ENCODE measurements around the gene EIF6. TPM values are rescaled to one million over a fixed set of nuclear protein-coding genes. Genes with fewer than 3 reads are reported as not detected.
A peak's percentile ranks its signal among the peaks of the same experiment; 100 is the strongest.

The EIF6 gene
- total RNA-seq, 4 donors from 2014 or later, result 111 to 229 (median 174) TPM

GRCh38 chr20:35320396-35321126 is 36.0 kb upstream of the EIF6 start:
- Histone ChIP-seq H3K4me1 (peaks cover 16% of the 10 kb centered on the region), H3K4me3 (no peak overlapping the region), H3K36me3 (no peaks in the 10 kb centered on the region), H3K27me3 (no peaks in the 10 kb centered on the region), H3K9me3 (no peaks in the 10 kb centered on the region), H3K27ac (no peak overlapping the region)
- TF ChIP-seq CTCF (IDR thresholded peaks at IDR 0.05), result no peak
- 97% methylated on average over 3 of the region's 3 CpGs for WGBS
- DNase-seq (ENCODE audit: low spot score in 2 of 2), result no peak

- Histone ChIP-seq H3K27ac (no peak overlapping the region), H3K27me3 (no peaks in the 10 kb centered on the region), H3K4me1 (peaks cover 16% of the 10 kb centered on the region), H3K36me3 (no peaks in the 10 kb centered on the region), H3K4me3 (no peak overlapping the region), H3K9me3 (no peaks in the 10 kb centered on the region)
- DNase-seq (ENCODE audit: low spot score in 2 of 2), result no peak
- no peak for TF ChIP-seq POLR2A (IDR thresholded peaks at IDR 0.05)
- TF ChIP-seq POLR2AphosphoS5 (IDR thresholded peaks at IDR 0.05), result no peak
These were observed 35.3 kb upstream of the EIF6 start for GRCh38 chr20:35319871-35320197.

GRCh38 chr20:35319192-35319870 is 34.8 kb upstream of the EIF6 start:
- WGBS, result 55% methylated on average over 5 of the region's 5 CpGs
- no peaks in the 10 kb centered on the region for H3K27me3 ChIP-seq
- H3K4me3 ChIP-seq, result no peak overlapping the region
- H3K36me3 ChIP-seq, result no peaks in the 10 kb centered on the region
- TF ChIP-seq POLR2A (IDR thresholded peaks at IDR 0.05) (no peak), POLR2AphosphoS5 (IDR thresholded peaks at IDR 0.05) (no peak), EP300 (IDR thresholded peaks at IDR 0.05) (no peak), CTCF (IDR thresholded peaks at IDR 0.05) (no peak)
- H3K9me3 ChIP-seq, result no peaks in the 10 kb centered on the region
- no peak for DNase-seq (ENCODE audit: low spot score in 2 of 2)
- peak overlapping the region; percentile 55 for H3K27ac ChIP-seq
- peaks cover 16% of the 10 kb centered on the region for H3K4me1 ChIP-seq

- Histone ChIP-seq H3K36me3 (no peaks in the 10 kb centered on the region), H3K9me3 (no peaks in the 10 kb centered on the region), H3K27me3 (no peaks in the 10 kb centered on the region), H3K4me1 (peaks cover 16% of the 10 kb centered on the region), H3K4me3 (no peak overlapping the region), H3K27ac (peak overlapping the region; percentile 55)
- 48% methylated on average over 6 of the region's 6 CpGs for WGBS
- DNase-seq (ENCODE audit: low spot score in 2 of 2), result no peak
- no peak for TF ChIP-seq POLR2AphosphoS5 (IDR thresholded peaks at IDR 0.05)
- no peak for TF ChIP-seq CTCF (IDR thresholded peaks at IDR 0.05)
- no peak for TF ChIP-seq EP300 (IDR thresholded peaks at IDR 0.05)
- no peak for TF ChIP-seq POLR2A (IDR thresholded peaks at IDR 0.05)
These were observed 34.1 kb upstream of the EIF6 start for GRCh38 chr20:35318502-35319157.

GRCh38 chr20:35317416-35318210 is 33.0 kb upstream of the EIF6 start:
- H3K27ac ChIP-seq, result peak overlapping the region; percentile 35
- H3K9me3 ChIP-seq, result no peaks in the 10 kb centered on the region
- no peaks in the 10 kb centered on the region for H3K36me3 ChIP-seq
- peaks cover 16% of the 10 kb centered on the region for H3K4me1 ChIP-seq
- H3K4me3 ChIP-seq, result no peak overlapping the region
- 90% methylated on average over 5 of the region's 5 CpGs for WGBS
- no peaks in the 10 kb centered on the region for H3K27me3 ChIP-seq
- no peak for TF ChIP-seq POLR2A (IDR thresholded peaks at IDR 0.05)
- no peak for TF ChIP-seq POLR2AphosphoS5 (IDR thresholded peaks at IDR 0.05)
- no peak for TF ChIP-seq CTCF (IDR thresholded peaks at IDR 0.05)
- TF ChIP-seq EP300 (IDR thresholded peaks at IDR 0.05), result no peak
- no peak for DNase-seq (ENCODE audit: low spot score in 2 of 2)
